Type B pancreatic cell (in vitro differentiated cells): ENCODE data around the gene ZFAND6. TPM values are rescaled to one million over a fixed set of nuclear protein-coding genes. Genes with fewer than 3 reads are reported as not detected.
"Not testable (repeated sequence)": the region's sequence is repeated elsewhere in the genome, so short reads cannot be mapped to it uniquely, and the experiment has no call there.

Experiments
- DNase-seq: peaks from one replicate; pipeline ENCODE4 v3.0.0; 2021; ENCODE audit warnings: mixed read lengths; ENCODE audit not compliant: unreplicated experiment; ENCODE audit errors: extremely low spot score
- H3K27ac Mint-ChIP-seq: 2 replicates; pipeline ENCODE4 v1.8.0; 2021; ENCODE audit warnings: mild to moderate bottlenecking, mixed read lengths
- H3K27me3 Mint-ChIP-seq: 2 replicates; pipeline ENCODE4 v1.8.0; 2021; ENCODE audit warnings: mixed read lengths
- H3K36me3 Mint-ChIP-seq: 2 replicates; pipeline ENCODE4 v1.8.0; 2021; ENCODE audit warnings: mixed read lengths
- H3K4me1 Mint-ChIP-seq: one replicate; pipeline ENCODE4 v1.8.0; 2021; ENCODE audit warnings: mixed read lengths; ENCODE audit not compliant: unreplicated experiment
- H3K4me3 Mint-ChIP-seq: 2 replicates; pipeline ENCODE4 v1.8.0; 2021; ENCODE audit warnings: mild to moderate bottlenecking, mixed read lengths
- H3K9me3 Mint-ChIP-seq: 2 replicates; pipeline ENCODE4 v1.8.0; 2021; ENCODE audit warnings: mixed read lengths
- total RNA-seq: library from RNA; stranded (reverse); gene quantifications from 2 replicates; pipeline ENCODE4 v1.2.1, GENCODE V29; 2021; ENCODE audit warnings: low replicate concordance
- TF ChIP-seq, protein P1 (sequence below): fragments of 200-600 bp; sonication (generic); conservative IDR thresholded peaks from 2 replicates; pipeline ENCODE4 v1.5.0; 2021; ENCODE audit warnings: antibody characterized with exemption, mild to moderate bottlenecking

ZFAND6 gene
- total RNA-seq, 1 donor from 2014 or later: 59.6 TPM

DNA sequence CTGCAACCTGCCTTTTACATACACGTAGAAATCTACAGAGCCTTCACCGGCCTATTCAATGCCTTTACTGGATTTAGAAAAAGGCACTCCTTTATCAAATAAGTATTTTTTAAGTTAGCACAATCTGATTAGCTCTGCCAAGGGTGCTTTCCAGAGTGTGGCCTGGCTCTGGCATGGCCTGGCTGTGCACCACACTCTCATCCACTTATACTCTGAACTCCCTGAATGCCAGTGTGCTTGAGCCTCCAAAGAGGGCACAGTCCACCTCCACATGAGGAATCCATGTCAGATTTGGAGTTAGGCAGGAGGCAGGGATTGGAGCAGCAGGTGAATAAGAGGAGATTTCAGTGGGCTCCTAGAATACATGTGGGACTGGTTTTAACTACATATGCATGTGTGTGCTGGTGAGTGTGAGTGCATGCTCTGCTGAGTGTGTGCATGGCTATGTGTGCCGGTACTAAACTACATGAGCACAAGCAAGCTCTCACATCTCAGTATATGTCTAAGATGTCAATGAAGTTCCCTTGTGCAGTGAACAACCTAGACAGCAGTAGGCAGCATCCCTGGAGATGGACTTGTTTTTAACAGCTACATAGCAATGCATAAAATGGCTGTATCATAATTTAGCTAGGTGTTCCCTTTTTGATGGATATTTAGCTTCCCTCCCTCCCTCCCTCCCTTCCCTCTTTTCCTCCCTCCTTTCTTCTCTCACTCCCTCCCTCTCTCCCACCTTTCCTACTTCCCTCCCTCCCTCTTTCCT, 17.8 kb upstream of the ZFAND6 start:
- H3K4me1 Mint-ChIP-seq: no peaks in the 10 kb centered on the region
- no peak for DNase-seq
- TF ChIP-seq, protein P1, sequence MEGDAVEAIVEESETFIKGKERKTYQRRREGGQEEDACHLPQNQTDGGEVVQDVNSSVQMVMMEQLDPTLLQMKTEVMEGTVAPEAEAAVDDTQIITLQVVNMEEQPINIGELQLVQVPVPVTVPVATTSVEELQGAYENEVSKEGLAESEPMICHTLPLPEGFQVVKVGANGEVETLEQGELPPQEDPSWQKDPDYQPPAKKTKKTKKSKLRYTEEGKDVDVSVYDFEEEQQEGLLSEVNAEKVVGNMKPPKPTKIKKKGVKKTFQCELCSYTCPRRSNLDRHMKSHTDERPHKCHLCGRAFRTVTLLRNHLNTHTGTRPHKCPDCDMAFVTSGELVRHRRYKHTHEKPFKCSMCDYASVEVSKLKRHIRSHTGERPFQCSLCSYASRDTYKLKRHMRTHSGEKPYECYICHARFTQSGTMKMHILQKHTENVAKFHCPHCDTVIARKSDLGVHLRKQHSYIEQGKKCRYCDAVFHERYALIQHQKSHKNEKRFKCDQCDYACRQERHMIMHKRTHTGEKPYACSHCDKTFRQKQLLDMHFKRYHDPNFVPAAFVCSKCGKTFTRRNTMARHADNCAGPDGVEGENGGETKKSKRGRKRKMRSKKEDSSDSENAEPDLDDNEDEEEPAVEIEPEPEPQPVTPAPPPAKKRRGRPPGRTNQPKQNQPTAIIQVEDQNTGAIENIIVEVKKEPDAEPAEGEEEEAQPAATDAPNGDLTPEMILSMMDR: no peak
- H3K27ac Mint-ChIP-seq: no peak overlapping the region
- no peaks in the 10 kb centered on the region for H3K27me3 Mint-ChIP-seq
- H3K4me3 Mint-ChIP-seq: no peak overlapping the region
- H3K9me3 Mint-ChIP-seq: peaks cover 4% of the 10 kb centered on the region
- no peaks in the 10 kb centered on the region for H3K36me3 Mint-ChIP-seq

DNA sequence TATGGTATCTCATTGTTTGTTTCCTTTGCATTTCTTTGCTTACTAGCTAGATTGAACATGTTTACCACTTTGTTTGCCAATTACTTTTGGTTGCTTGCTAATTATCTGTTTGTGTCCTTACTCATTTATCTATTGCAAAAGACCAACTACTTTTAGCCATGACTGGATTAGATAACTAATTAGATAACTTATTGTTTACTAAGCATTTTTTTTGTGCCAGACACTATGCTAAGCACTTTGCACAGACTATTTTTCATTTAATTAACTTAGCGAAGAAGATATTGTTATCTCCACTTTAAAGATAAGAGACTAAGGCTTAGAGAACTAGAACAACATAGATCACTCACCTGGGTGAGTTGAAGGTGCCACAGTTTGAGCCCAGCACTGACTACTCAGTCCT, 16.9 kb upstream of the ZFAND6 start:
- H3K36me3 Mint-ChIP-seq: no peaks in the 10 kb centered on the region
- no peak overlapping the region for H3K4me3 Mint-ChIP-seq

DNA sequence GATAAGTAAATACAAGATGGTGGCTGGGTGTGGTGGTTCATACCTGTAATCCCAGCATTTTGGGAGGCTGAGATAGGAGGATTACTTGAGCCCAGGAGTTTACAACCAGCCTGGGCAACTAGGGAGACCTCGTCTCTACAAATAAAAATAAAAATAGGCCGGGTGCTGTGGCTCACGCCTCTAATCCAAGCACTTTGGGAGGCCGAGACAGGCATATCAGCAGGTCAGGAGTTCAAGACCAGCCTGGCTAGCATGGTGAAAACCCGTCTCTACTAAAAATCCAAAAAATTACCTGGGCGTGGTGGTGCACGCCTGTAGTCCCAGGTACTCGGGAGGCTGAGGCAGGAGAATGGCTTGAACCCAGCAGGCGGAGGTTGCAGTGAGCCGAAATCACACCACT, 14.3 kb upstream of the ZFAND6 start:
- H3K9me3 Mint-ChIP-seq, H3K27me3 Mint-ChIP-seq, H3K4me1 Mint-ChIP-seq, DNase-seq, H3K4me3 Mint-ChIP-seq, H3K36me3 Mint-ChIP-seq, H3K27ac Mint-ChIP-seq: not testable (repeated sequence)

More for the DNA sequence above, 16.9 kb upstream of the ZFAND6 start:
- no peaks in the 10 kb centered on the region for H3K4me1 Mint-ChIP-seq
- TF ChIP-seq, protein P1: no peak
- peaks cover 4% of the 10 kb centered on the region for H3K9me3 Mint-ChIP-seq
- H3K27ac Mint-ChIP-seq: no peak overlapping the region
- H3K27me3 Mint-ChIP-seq: no peaks in the 10 kb centered on the region
- DNase-seq: no peak

DNA sequence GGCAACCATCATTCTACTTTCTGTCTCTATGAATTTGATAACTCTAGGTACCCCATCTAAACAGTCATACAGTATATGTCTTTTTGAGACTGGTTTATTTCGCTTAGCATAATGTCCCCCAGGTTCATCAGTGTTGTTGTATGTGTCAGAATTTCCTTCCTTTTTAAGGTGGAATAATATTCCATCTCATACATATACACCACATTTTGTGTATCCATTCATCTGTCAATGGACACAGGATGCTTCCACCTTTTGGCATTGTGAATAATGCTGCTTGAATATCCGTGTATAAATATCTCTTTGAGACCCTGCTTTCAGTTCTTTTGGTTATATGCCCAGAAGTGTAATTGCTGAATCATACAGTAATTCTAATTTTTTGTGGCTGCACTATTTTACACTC, 10.4 kb upstream of the ZFAND6 start:
- Mint-ChIP-seq H3K4me1 (peaks cover 9% of the 10 kb centered on the region), H3K36me3 (no peaks in the 10 kb centered on the region), H3K4me3 (no peak overlapping the region), H3K27ac (no peak overlapping the region), H3K27me3 (no peaks in the 10 kb centered on the region), H3K9me3 (no peaks in the 10 kb centered on the region)
- DNase-seq: no peak
- TF ChIP-seq, protein P1: no peak

DNA sequence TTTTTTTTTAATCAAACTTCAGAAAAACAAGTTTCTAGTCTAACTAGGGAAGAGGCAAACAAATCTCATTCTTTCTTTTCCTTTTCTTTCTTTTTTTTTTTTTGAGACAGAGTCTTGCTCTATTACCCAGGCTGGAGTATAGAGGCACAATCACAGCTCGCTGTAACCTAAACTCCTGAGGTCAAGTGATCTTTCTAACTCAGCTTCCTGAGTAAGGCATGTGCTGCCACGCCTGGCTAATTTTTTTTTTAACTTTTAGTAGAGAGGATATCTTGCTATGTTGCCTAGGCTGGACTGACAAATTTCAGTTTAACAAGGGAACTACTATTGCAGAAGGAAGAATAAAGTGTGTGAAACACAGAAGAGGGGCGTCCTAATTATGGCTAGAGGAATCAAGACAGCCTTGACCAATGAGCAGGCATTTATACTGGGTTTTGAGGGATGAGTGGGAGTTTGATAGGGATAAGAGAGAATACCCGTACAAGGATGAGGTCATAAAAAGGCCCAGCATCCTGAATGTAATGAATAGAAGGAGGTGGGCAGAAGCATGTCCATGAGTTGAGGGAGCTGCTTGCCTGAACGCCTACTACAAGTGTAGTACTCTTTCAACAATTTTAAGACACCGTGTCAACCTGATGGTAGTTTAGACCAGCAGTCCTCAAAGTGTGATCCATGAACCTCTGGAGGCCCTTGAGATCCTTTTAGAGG, 6.7 kb upstream of the ZFAND6 start:
- no peak for DNase-seq
- H3K9me3 Mint-ChIP-seq: peaks cover 5% of the 10 kb centered on the region
- H3K4me1 Mint-ChIP-seq: peaks cover 10% of the 10 kb centered on the region
- TF ChIP-seq, protein P1: no peak
- peaks cover 2% of the 10 kb centered on the region for H3K27me3 Mint-ChIP-seq
- peak overlapping the region; percentile 51 for H3K27ac Mint-ChIP-seq
- no peaks in the 10 kb centered on the region for H3K36me3 Mint-ChIP-seq
- no peak overlapping the region for H3K4me3 Mint-ChIP-seq

DNA sequence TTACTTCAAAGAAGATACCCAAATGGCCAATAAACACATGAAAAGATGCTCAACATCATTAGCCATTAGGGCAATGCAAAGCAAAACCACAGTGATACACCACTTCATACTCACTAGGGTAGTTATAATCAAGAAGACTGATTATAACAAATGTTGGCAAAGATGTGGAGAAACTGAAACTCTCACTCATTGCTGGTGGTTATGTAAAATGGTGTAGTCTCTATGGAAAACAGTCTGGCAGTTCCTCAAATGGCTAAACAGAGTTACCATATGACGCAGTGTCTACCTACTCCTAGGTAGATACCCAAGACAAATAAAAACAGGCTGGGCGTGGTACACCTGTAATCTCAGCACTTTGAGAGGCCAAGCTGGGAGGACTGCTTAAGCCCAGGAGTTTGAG, 3.5 kb upstream of the ZFAND6 start:
- H3K27me3 Mint-ChIP-seq: peaks cover 8% of the 10 kb centered on the region

More for the DNA sequence above, 3.5 kb upstream of the ZFAND6 start:
- Mint-ChIP-seq H3K9me3 (peaks cover 5% of the 10 kb centered on the region), H3K27ac (no peak overlapping the region), H3K36me3 (no peaks in the 10 kb centered on the region), H3K4me1 (peaks cover 10% of the 10 kb centered on the region), H3K4me3 (no peak overlapping the region)
- no peak for DNase-seq
- TF ChIP-seq, protein P1: no peak
